Nephron progenitor cell (in vitro differentiated cells): Measurements from ENCODE around the gene TSPAN7.

Source experiments
- DNase-seq: peaks from one replicate; pipeline ENCODE4 v3.0.0; 2021
- H3K27ac Mint-ChIP-seq: 2 replicates; pipeline ENCODE4 v1.8.0; 2021; ENCODE audit warnings: mild to moderate bottlenecking, moderate library complexity, mixed read lengths
- H3K27me3 Mint-ChIP-seq: 2 replicates; pipeline ENCODE4 v1.8.0; 2021; ENCODE audit warnings: mild to moderate bottlenecking, low read depth, mixed read lengths; ENCODE audit not compliant: poor library complexity
- H3K36me3 Mint-ChIP-seq: 2 replicates; pipeline ENCODE4 v1.8.0; 2021; ENCODE audit warnings: low read depth, mixed read lengths
- H3K4me1 Mint-ChIP-seq: 2 replicates; pipeline ENCODE4 v1.8.0; 2021; ENCODE audit warnings: mixed read lengths
- H3K4me3 Mint-ChIP-seq: 2 replicates; pipeline ENCODE4 v1.8.0; 2021; ENCODE audit warnings: mild to moderate bottlenecking, moderate library complexity, mixed read lengths
- H3K9me3 Mint-ChIP-seq: 2 replicates; pipeline ENCODE4 v1.8.0; 2021; ENCODE audit warnings: mild to moderate bottlenecking, moderate library complexity, mixed read lengths
- CTCF ChIP-seq: fragments of 200-600 bp; sonication (generic); IDR thresholded peaks from 2 replicates; pipeline ENCODE4 v1.5.0; 2021; ENCODE audit warnings: antibody characterized with exemption

The TSPAN7 gene

GRCh38 chrX:38627683-38628082 is 66.3 kb downstream of the TSPAN7 start:
- peaks cover 3% of the 10 kb centered on the region for H3K27me3 Mint-ChIP-seq

DNA sequence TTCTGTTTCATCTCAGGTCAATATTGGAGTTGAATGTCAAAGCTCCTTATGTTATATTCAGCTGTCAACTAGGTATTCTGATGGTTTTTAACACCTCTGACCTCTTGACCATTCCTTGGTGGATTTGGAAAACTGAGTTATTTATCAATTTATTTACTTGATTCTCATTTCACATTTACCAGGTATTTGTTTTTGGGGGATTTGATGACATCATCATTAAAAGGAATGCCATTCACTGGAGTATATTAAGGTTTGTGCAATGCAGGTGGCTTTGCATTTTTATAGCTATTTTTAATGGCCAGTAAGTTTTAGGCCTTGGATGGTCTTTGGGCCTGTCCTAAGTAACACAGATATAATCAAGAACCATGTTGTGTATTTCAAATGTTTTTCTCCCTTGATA is 67.2 kb downstream of the TSPAN7 start:
- Mint-ChIP-seq H3K27ac (no peak overlapping the region), H3K4me3 (no peak overlapping the region), H3K27me3 (peaks cover 2% of the 10 kb centered on the region), H3K36me3 (no peaks in the 10 kb centered on the region), H3K9me3 (peaks cover 22% of the 10 kb centered on the region), H3K4me1 (no peaks in the 10 kb centered on the region)
- no peak for TF ChIP-seq CTCF
- no peak for DNase-seq

More at GRCh38 chrX:38627683-38628082, 66.3 kb downstream of the TSPAN7 start:
- TF ChIP-seq CTCF, result peak; percentile 44
- H3K4me1 Mint-ChIP-seq, result no peaks in the 10 kb centered on the region
- H3K4me3 Mint-ChIP-seq, result no peak overlapping the region
- H3K36me3 Mint-ChIP-seq, result no peaks in the 10 kb centered on the region
- no peak for DNase-seq
- H3K9me3 Mint-ChIP-seq, result peaks cover 31% of the 10 kb centered on the region
- no peak overlapping the region for H3K27ac Mint-ChIP-seq

GRCh38 chrX:38632516-38632915 is 71.2 kb downstream of the TSPAN7 start:
- peaks cover 9% of the 10 kb centered on the region for H3K9me3 Mint-ChIP-seq
- no peak for DNase-seq
- no peak for TF ChIP-seq CTCF
- no peak overlapping the region for H3K4me3 Mint-ChIP-seq
- no peaks in the 10 kb centered on the region for H3K27me3 Mint-ChIP-seq
- H3K36me3 Mint-ChIP-seq, result no peaks in the 10 kb centered on the region
- no peak overlapping the region for H3K27ac Mint-ChIP-seq
- H3K4me1 Mint-ChIP-seq, result peaks cover 8% of the 10 kb centered on the region

- peaks cover 18% of the 10 kb centered on the region for H3K4me1 Mint-ChIP-seq
- no peaks in the 10 kb centered on the region for H3K27me3 Mint-ChIP-seq
- no peak for DNase-seq
- H3K36me3 Mint-ChIP-seq, result no peaks in the 10 kb centered on the region
- no peak overlapping the region for H3K4me3 Mint-ChIP-seq
- peaks cover 10% of the 10 kb centered on the region for H3K9me3 Mint-ChIP-seq
- no peak for TF ChIP-seq CTCF
- no peak overlapping the region for H3K27ac Mint-ChIP-seq
Measured at GRCh38 chrX:38634665-38635064, 73.3 kb downstream of the TSPAN7 start.

DNA sequence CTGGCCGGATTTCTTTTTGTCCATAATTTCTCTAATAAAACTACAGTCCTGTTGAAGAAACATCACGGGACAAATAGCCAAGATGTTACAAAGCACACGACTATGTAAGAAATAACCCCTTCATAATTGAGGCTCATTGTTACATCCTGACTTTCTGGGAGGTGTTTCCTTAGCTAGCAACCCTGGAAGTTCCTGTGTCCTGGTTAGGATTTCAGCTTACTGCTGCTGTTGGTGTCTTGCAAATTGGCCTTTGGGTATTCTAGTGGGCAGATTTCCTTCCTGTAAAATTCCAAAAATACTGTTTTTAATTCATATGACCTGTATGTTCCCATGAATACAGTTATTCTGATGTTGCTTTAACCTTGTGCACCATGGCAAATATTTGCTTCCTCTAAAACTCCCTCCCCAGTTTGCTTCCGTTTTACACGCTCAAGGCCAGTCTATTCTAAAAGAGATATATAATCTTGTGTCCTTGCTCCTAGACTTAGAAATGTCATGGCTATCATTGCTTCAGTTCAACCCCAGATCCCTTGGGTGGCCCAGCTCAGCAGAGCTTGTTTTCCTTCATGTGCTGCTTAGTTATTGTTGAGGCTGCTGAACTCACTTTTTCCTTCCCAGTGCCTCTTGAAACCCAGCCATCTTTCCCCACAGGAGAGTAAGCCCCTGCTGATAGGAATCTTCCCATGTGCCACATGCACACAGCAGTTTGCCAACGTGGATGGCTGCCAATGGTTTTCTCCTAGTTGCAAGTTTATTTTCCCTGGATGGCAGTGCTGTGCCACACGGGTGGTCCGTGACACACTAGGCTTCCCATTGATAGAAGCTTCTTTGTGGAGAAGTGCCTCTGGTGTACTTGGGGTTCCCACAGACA is 75.8 kb downstream of the TSPAN7 start:
- Mint-ChIP-seq H3K27me3 (no peaks in the 10 kb centered on the region), H3K9me3 (peaks cover 14% of the 10 kb centered on the region), H3K4me3 (no peak overlapping the region), H3K4me1 (peaks cover 27% of the 10 kb centered on the region), H3K36me3 (no peaks in the 10 kb centered on the region), H3K27ac (no peak overlapping the region)
- no peak for DNase-seq
- no peak for TF ChIP-seq CTCF
